Duodenal mucosa (tissue), 2 donors: Measurements from ENCODE around the gene ASCL5.

Source experiments
- H3K27ac ChIP-seq: one replicate; pipeline ENCODE4 v1.7.0; 2013; ENCODE audit warnings: low read depth, low read length
- H3K27me3 ChIP-seq, 2 donors: one replicate each; pipeline ENCODE4 v1.7.0; 2013; ENCODE audit warnings: low read length in 2 of 2, control low read depth in 1 of 2; ENCODE audit not compliant: insufficient read depth in 2 of 2, control insufficient read depth in 1 of 2
- H3K36me3 ChIP-seq, 2 donors: one replicate each; pipeline ENCODE4 v1.7.0; 2013; ENCODE audit warnings: low read length in 2 of 2, control low read depth in 1 of 2; ENCODE audit not compliant: insufficient read depth in 2 of 2, control insufficient read depth in 1 of 2
- H3K4me1 ChIP-seq, 2 donors: one replicate each; pipeline ENCODE4 v1.7.0; 2013; ENCODE audit warnings: low read length in 2 of 2, control low read depth in 1 of 2; ENCODE audit not compliant: insufficient read depth in 2 of 2, control insufficient read depth in 1 of 2
- H3K4me3 ChIP-seq, 2 donors: one replicate each; pipeline ENCODE4 v1.7.0; 2013; ENCODE audit warnings: low read length in 2 of 2, low read depth in 1 of 2
- H3K9ac ChIP-seq, 2 donors: one replicate each; pipeline ENCODE4 v1.7.0; 2013; ENCODE audit warnings: low read length in 2 of 2, low read depth in 1 of 2
- H3K9me3 ChIP-seq, 2 donors: one replicate each; pipeline ENCODE4 v1.7.0; 2013; ENCODE audit warnings: low read length in 2 of 2, control low read depth in 1 of 2; ENCODE audit not compliant: control insufficient read depth in 1 of 2

The ASCL5 gene

DNA sequence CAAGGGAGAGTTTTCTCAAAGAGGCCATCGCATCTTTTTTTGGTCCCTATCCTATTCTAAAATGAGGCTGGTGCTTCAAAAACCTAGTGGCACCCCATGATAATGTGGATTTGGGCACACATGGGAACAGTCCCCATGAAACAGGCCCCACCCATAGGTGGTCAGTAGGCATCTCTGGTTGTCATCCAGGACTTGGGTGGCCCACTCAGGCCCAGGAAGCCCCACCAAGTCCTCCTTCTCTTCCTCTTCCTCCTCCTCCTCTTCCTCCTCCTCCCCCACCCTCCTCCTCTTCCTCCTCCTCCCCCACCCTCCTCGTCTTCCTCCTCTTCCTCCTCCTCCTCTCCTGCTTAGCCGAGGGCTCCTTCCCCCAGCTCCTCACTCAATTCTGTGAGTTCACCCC is 15.3 kb downstream of the ASCL5 start:
- no peak overlapping the region for H3K9ac ChIP-seq
- peaks cover 0 to 5% of the 10 kb centered on the region in 2 donors for H3K27me3 ChIP-seq
- peaks cover 0 to 10% of the 10 kb centered on the region in 2 donors for H3K4me1 ChIP-seq
- H3K4me3 ChIP-seq: no peak overlapping the region
- H3K9me3 ChIP-seq: no peaks in the 10 kb centered on the region
- no peaks in the 10 kb centered on the region for H3K36me3 ChIP-seq
- no peak overlapping the region for H3K27ac ChIP-seq

DNA sequence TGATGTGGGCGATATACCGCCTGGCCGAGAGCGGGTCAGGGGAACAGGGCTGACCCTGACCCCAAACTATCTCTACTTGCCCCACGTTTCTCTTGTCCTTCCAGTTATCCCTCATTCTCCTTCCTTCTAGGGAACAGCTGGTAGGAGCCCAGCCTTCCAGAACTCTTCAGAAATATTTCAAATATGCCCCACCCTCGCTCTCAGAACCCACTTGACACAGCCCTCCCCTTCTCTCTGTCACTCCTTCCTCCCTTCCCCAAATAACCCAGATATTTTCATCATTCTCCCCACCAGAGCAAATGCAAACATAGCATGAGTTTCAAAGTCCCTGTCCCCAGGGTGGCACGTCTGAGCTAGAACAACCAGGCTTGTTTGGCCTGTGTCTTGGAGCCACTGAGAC is 15.8 kb downstream of the ASCL5 start:
- peaks cover 0 to 5% of the 10 kb centered on the region in 2 donors for H3K27me3 ChIP-seq
- no peak overlapping the region for H3K27ac ChIP-seq
- H3K4me1 ChIP-seq: peaks cover 0 to 10% of the 10 kb centered on the region in 2 donors
- H3K36me3 ChIP-seq: no peaks in the 10 kb centered on the region
- H3K4me3 ChIP-seq: no peak overlapping the region
- no peaks in the 10 kb centered on the region for H3K9me3 ChIP-seq
- no peak overlapping the region for H3K9ac ChIP-seq

DNA sequence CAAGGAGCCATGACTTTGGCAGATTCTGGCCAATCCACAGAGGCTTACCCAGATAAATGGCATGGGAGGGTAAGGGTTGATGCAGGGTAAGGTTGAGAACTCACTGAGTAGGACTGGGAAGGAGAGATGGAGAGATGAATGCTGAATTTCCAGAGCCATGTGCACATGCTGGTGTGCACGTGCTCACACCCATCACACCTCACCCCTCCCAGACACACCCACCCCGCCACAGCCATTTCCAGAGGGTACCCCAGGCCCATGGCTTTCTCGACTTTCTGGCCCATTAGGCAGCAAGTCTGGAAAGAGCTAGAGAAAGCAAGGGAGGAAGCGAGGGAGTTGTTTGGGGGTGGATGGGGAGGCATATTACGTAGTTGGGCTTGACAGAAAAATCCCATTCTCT is 16.4 kb downstream of the ASCL5 start:
- Histone ChIP-seq H3K9ac (no peak overlapping the region), H3K36me3 (no peaks in the 10 kb centered on the region), H3K9me3 (no peaks in the 10 kb centered on the region), H3K27ac (no peak overlapping the region), H3K27me3 (peaks cover 0 to 4% of the 10 kb centered on the region in 2 donors), H3K4me1 (peaks cover 0 to 10% of the 10 kb centered on the region in 2 donors), H3K4me3 (no peak overlapping the region)

DNA sequence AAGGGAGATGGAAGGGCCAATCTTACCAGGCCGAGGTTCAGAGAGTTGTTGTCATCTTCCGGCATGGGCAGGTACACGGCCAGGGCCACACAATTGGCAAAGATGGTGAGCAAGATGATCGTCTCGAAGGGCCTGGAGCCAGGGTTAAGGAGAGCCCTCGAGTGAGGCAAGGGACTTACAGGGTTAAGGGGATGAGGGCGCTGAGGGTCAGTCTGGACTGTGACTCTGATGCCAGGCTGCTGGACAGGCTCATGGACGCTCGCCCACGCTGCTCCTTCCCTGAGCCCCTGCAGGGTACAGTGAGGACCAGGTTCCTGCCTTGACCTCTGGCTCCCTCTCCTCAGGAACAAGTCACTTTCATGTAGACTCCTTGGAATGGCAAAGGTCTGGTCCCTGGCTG is 16.8 kb downstream of the ASCL5 start:
- H3K9ac ChIP-seq: no peak overlapping the region
- no peaks in the 10 kb centered on the region for H3K36me3 ChIP-seq
- peaks cover 0 to 10% of the 10 kb centered on the region in 2 donors for H3K4me1 ChIP-seq
- no peaks in the 10 kb centered on the region for H3K9me3 ChIP-seq
- H3K27me3 ChIP-seq: no peaks in the 10 kb centered on the region
- H3K27ac ChIP-seq: no peak overlapping the region
- no peak overlapping the region for H3K4me3 ChIP-seq

DNA sequence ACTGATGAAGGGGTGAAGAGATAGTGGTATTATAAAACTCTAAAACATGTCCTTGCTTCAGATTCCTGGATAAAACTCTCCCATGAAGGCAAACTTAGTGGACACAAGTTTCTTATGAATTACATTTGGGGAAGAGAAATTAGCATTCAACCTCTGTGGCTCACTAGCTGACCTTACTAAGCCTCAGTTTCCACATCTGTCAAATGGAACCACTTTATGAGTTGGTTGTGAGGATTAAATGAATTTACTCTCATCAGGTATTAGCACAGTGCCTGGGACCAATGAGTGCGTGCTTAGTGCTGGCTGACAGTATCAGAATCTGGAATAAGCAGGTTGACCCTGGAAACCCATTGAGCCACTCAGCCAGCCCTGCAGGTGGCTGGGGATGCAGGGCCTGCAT is 17.3 kb downstream of the ASCL5 start:
- Histone ChIP-seq H3K9me3 (no peaks in the 10 kb centered on the region), H3K4me1 (peaks cover 0 to 10% of the 10 kb centered on the region in 2 donors), H3K27me3 (no peaks in the 10 kb centered on the region), H3K9ac (no peak overlapping the region), H3K4me3 (no peak overlapping the region), H3K27ac (no peak overlapping the region), H3K36me3 (no peaks in the 10 kb centered on the region)

DNA sequence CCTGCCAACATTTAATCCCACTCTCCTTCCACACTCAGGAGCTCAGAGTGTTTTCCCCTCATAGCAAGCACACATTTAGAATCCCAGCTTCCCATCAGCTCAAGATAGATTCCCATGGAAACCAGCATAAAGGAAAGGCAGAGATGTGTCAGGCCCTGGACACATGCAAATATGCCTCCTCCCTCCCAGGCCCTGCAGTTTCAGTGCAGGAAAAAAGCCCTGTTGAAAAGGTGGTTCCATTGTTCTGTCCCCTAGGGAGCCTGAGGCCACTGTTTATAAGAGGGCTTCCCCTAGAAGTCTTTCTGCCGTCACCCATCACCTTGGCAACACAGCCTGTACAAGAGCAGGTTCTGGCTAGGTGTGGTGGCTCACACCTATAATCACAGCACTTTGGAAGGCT is 18.4 kb downstream of the ASCL5 start:
- Histone ChIP-seq H3K4me3 (no peak overlapping the region), H3K4me1 (peaks cover 0 to under 1% of the 10 kb centered on the region in 2 donors), H3K9ac (no peak overlapping the region), H3K27ac (no peak overlapping the region), H3K27me3 (no peaks in the 10 kb centered on the region), H3K9me3 (no peaks in the 10 kb centered on the region), H3K36me3 (no peaks in the 10 kb centered on the region)

DNA sequence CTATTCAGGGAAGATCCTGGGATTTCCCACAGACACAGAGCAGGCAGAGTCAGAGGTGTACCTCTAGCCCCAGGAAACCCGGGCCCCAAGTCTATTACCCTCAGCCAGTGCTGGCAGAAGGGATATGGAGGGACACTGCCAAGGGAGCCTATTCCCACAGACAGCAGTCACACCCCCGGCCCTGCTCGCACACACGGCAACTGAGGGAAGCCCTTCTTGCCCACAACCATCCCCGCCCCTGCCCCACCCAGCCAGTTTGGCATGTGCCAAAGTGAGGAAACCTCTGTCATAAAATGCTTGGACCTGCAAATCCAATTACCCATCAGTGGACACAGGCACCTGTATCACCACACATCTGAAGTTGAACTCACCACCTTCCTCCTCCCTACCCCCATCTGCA is 21.3 kb downstream of the ASCL5 start:
- H3K27ac ChIP-seq: no peak overlapping the region
- no peaks in the 10 kb centered on the region for H3K4me1 ChIP-seq
- no peak overlapping the region for H3K4me3 ChIP-seq

DNA sequence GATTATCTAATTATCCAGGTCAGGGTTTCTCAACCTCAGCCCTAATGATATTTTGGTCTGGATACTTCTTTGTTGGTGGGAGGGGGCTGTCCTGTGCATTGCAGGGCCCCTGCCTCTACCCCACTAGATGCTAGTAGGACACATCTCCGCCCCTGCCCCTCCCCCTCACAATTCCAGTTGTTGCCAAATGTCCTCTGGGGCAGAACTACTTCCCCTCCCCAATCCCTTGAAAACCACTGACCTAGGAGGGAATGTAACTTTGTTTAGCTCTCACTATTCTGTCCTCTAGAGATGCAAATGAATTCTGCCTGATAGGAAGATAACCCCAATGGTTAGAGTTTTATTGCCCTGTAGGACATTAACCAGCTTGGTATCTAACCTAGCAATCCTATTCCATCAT is 22.8 kb downstream of the ASCL5 start:
- H3K4me1 ChIP-seq: no peaks in the 10 kb centered on the region
- no peak overlapping the region for H3K9ac ChIP-seq
- H3K9me3 ChIP-seq: no peaks in the 10 kb centered on the region
- H3K27ac ChIP-seq: no peak overlapping the region
- no peak overlapping the region for H3K4me3 ChIP-seq
- H3K36me3 ChIP-seq: no peaks in the 10 kb centered on the region
- no peaks in the 10 kb centered on the region for H3K27me3 ChIP-seq

More for the DNA sequence above, 21.3 kb downstream of the ASCL5 start:
- Histone ChIP-seq H3K36me3 (no peaks in the 10 kb centered on the region), H3K9me3 (no peaks in the 10 kb centered on the region), H3K9ac (no peak overlapping the region), H3K27me3 (no peaks in the 10 kb centered on the region)

DNA sequence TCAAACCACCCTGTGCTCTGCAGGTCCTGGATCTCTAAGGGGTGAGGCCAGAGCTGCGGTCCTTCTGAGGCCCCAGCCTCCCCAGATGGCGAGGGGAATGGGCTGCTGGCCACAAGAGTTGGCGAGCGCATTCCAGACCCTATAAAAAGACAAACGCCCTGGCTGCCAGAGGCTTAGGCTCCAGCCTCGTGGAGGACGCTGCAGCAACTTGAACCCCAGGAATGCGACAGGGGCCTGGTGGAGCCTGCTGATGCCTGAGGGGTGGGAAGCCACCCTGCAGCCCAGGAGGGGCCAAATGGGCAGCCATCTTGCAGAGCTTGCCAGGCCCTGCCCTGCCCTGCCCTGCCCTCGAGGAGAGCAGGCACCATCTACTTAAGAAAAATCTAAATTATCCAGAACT is 23.3 kb downstream of the ASCL5 start:
- no peaks in the 10 kb centered on the region for H3K27me3 ChIP-seq
- H3K9ac ChIP-seq: no peak overlapping the region
- H3K27ac ChIP-seq: no peak overlapping the region

DNA sequence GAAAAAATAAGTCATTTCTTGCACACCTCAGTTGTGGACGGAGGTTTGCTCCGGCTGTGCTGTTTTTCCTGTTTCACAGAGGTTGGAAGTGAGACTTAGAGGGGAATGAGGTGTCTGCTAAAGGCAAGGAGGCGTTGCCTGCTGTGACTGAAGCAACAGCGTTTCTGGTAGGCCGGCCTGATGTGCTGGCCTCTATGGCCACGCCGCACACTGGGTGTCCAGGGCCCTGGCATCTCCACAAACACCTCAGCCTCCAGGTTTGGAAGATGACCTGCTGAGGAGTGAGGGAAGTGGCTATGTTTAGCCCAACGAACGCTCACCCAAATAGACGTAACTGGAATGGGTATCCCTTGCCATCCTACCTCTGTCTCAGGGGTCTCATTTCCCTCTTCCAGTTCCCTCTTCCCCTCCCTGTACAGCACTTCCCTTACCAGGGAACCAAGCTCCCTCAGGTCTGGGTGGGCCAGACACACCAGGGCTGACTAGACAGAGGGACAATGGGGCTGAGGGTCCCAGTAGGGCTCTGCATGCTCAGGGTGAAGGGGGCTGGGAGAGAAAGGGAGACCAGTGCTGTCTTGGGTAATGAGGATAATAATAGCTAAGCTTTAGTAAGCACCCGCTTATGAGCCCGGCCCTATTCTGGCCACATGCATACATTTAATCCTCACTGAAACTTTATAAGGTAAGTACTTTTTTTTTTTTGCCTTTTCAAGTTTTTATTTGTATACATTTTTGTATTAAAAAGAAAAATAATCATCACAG is 26.6 kb downstream of the ASCL5 start:
- no peaks in the 10 kb centered on the region for H3K36me3 ChIP-seq
- no peak overlapping the region for H3K9ac ChIP-seq
- no peaks in the 10 kb centered on the region for H3K9me3 ChIP-seq
- no peak overlapping the region for H3K4me3 ChIP-seq
- H3K4me1 ChIP-seq: no peaks in the 10 kb centered on the region
- H3K27ac ChIP-seq: no peak overlapping the region
- H3K27me3 ChIP-seq: peaks cover 0 to 3% of the 10 kb centered on the region in 2 donors

More for the DNA sequence above, 23.3 kb downstream of the ASCL5 start:
- Histone ChIP-seq H3K4me1 (no peaks in the 10 kb centered on the region), H3K36me3 (no peaks in the 10 kb centered on the region), H3K9me3 (no peaks in the 10 kb centered on the region), H3K4me3 (no peak overlapping the region)
